Activated CD4-positive, alpha-beta T cell treated with anti-CD3 and anti-CD28 coated beads for 24 hours (primary cell): Measurements from ENCODE around the gene AIM2.
A peak's percentile ranks its signal among the peaks of the same experiment; 100 is the strongest.

Experiments
- DNase-seq, 2 donors: peaks; one replicate each; pipeline ENCODE4 v3.0.0-alpha.2; 2020; ENCODE audit warnings: low read depth in 2 of 2

Gene AIM2

GRCh38 chr1:159015440-159015909, 61.1 kb downstream of the AIM2 start:
- peak; percentile 46 to 55 for DNase-seq

DNA sequence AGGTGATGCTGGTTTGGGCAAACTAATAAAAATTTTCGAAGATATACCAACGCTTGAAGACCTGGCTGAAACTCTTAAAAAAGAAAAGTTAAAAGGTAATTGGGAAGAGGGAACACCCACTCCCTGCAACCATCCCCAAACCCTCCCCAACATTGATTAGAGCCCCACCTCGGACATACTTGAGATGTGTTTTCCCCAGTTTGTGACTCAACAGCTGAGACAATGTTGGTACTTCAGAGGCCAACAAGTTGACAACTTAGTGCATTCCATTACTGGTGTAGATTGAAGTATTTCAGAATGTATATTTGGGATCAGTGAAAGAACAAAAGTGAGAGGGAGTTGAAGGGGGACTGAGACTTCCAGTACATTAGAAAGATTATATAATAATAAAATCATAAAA, 61.7 kb downstream of the AIM2 start:
- DNase-seq, result no peak

DNA sequence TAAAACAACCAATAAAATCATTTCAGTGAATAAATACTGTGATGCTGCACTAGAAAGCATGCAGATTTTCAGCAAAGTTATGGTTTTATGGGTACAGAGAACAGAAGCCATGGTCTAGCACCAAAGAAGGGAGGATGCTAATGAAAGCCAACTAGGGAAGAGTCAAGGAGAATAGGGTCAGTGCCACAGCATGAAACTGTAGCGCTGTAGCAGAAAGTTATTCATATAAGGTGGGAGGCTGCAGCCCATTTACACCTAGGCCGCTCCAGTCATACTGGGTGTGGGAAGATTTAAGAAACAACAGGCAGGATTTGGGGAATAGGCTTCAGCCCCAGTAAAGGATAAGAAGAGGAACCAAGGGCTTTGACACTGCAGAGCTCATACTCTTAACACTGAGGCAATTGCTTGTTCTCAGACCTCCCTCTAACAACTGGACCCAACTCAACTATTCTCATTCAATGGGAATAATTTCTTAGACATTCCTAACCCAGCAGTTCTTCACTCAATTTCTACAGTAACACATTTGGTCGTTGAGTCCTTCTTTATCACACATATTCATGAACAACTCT, 62.5 kb downstream of the AIM2 start:
- DNase-seq, result no peak

DNA sequence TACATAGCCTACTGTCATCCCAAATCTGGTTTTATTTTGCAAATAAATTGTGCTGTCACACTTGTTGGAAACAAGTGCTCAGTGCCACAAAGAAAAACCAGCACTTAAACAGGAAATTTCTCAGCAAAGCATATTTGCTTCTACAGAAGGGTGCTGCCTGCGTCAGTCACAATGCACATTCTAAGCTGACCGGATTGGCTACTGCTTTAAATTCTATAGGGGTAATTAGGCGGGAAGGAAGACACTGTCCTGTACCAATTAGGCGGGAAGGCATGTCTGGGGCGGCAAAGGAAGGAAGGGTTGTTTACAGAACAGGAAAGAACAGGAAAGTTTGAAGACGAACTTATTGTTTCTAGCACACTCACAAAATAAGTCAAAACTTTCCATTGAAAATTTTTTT, 64.1 kb downstream of the AIM2 start:
- peak in 1 of 2 donors; percentile 35 for DNase-seq
